Cardiac muscle cell (in vitro differentiated cells and primary cell): ENCODE measurements around the gene ALS2. TPM values are rescaled to one million over a fixed set of nuclear protein-coding genes. Genes with fewer than 3 reads are reported as not detected.

Experiments used
- DNase-seq, 2 donors: peaks; one replicate each; pipeline versions ENCODE4 v3.0.0 to v3.0.0-alpha.2; 2010 to 2017; ENCODE audit warnings: low read depth in 1 of 2, low spot score in 1 of 2
- H3K27ac ChIP-seq: fragments of 200-600 bp; sonication (generic); 2 replicates; pipeline ENCODE4 v1.5.1; 2016
- H3K27me3 ChIP-seq: fragments of 200-600 bp; sonication (generic); 2 replicates; pipeline ENCODE4 v1.6.0; 2016; ENCODE audit warnings: control low read depth
- H3K36me3 ChIP-seq: fragments of 200-600 bp; sonication (generic); 2 replicates; pipeline ENCODE4 v1.5.1; 2016; ENCODE audit warnings: control low read depth
- H3K4me1 ChIP-seq: fragments of 200-600 bp; sonication (generic); 2 replicates; pipeline ENCODE4 v1.8.1; 2017; ENCODE audit warnings: low read depth, mild to moderate bottlenecking, mixed run types
- H3K4me3 ChIP-seq: fragments of 200-600 bp; sonication (generic); 2 replicates; pipeline ENCODE4 v1.5.1; 2016; ENCODE audit warnings: mild to moderate bottlenecking
- H3K9me3 ChIP-seq: fragments of 200-600 bp; sonication (generic); 2 replicates; pipeline ENCODE4 v1.5.1; 2017; ENCODE audit warnings: low read depth, mild to moderate bottlenecking, control low read depth
- CTCF ChIP-seq: IDR thresholded peaks from 2 replicates; pipeline ENCODE4 v1.5.1; 2012; ENCODE audit warnings: low read depth, mild to moderate bottlenecking, low read length
- polyA plus RNA-seq: library from polyadenylated mRNA; unstranded; fragments of >200 nt; fragmentation: Nextera tagmentation; extraction: Ambion mirVana; gene quantifications from 2 replicates; pipeline ENCODE4 v1.2.1, GENCODE V29; 2016
- total RNA-seq: library from RNA; depleted of rRNA; stranded (reverse); fragments of >200 nt; gene quantifications from 2 replicates; pipeline ENCODE4 v1.2.3, GENCODE V29; 2016

The ALS2 gene
- total and polyA plus RNA-seq, 2 experiments from 2014 or later, result 12.1 to 24.2 TPM

- Histone ChIP-seq H3K27me3 (no peaks in the 10 kb centered on the region), H3K27ac (no peak overlapping the region), H3K4me1 (no peaks in the 10 kb centered on the region), H3K4me3 (no peak overlapping the region), H3K9me3 (no peaks in the 10 kb centered on the region), H3K36me3 (no peaks in the 10 kb centered on the region)
- TF ChIP-seq CTCF, result no peak
- no peak for DNase-seq
These were observed 124.0 kb downstream of the ALS2 start for GRCh38 chr2:201656740-201657139.

GRCh38 chr2:201656102-201656501 lies 124.6 kb downstream of the ALS2 start:
- no peaks in the 10 kb centered on the region for H3K27me3 ChIP-seq
- no peaks in the 10 kb centered on the region for H3K4me1 ChIP-seq
- DNase-seq, result no peak
- TF ChIP-seq CTCF, result no peak
- no peak overlapping the region for H3K4me3 ChIP-seq
- no peaks in the 10 kb centered on the region for H3K9me3 ChIP-seq
- no peak overlapping the region for H3K27ac ChIP-seq
- H3K36me3 ChIP-seq, result no peaks in the 10 kb centered on the region

- H3K27ac ChIP-seq, result no peak overlapping the region
- no peaks in the 10 kb centered on the region for H3K27me3 ChIP-seq
- DNase-seq, result peak in 1 of 2 donors; percentile 87
- H3K4me3 ChIP-seq, result no peak overlapping the region
- H3K9me3 ChIP-seq, result no peaks in the 10 kb centered on the region
- TF ChIP-seq CTCF, result no peak
- no peaks in the 10 kb centered on the region for H3K4me1 ChIP-seq
- H3K36me3 ChIP-seq, result no peaks in the 10 kb centered on the region
These were observed 125.9 kb downstream of the ALS2 start for GRCh38 chr2:201654616-201655384.

GRCh38 chr2:201653221-201653620 lies 127.5 kb downstream of the ALS2 start:
- no peak overlapping the region for H3K27ac ChIP-seq

More at GRCh38 chr2:201653221-201653620, 127.5 kb downstream of the ALS2 start:
- DNase-seq, result no peak
- Histone ChIP-seq H3K9me3 (no peaks in the 10 kb centered on the region), H3K27me3 (no peaks in the 10 kb centered on the region), H3K4me1 (no peaks in the 10 kb centered on the region), H3K4me3 (no peak overlapping the region), H3K36me3 (no peaks in the 10 kb centered on the region)
- TF ChIP-seq CTCF, result no peak

Other genes with a start within 250 kb of the ALS2 start
- gene TMEM237, start 137.4 kb downstream of the ALS2 start, total RNA-seq, result 23.5 and 37.1 TPM in 2 replicates
- gene TMEM237, start 137.4 kb downstream of the ALS2 start, polyA plus RNA-seq, result 35.4 and 44.0 TPM in 2 replicates
- gene MPP4, start 82.3 kb downstream of the ALS2 start, total RNA-seq, result 0.04 and 0.27 TPM in 2 replicates
- gene MPP4, start 82.3 kb downstream of the ALS2 start, polyA plus RNA-seq, result 0.15 TPM in 1 of 2 replicates, not detected in the other
- not detected in 2 replicates for gene CDK15, start 25.6 kb upstream of the ALS2 start, total RNA-seq
- not detected in 2 replicates for gene CDK15, start 25.6 kb upstream of the ALS2 start, polyA plus RNA-seq